Liver (tissue), 9 donors: ENCODE measurements around the gene ATP2B2. TPM values are rescaled to one million over a fixed set of nuclear protein-coding genes. Genes with fewer than 3 reads are reported as not detected.

ENCODE experiments used
- DNase-seq: peaks from one replicate; pipeline ENCODE4 v3.0.0-alpha.2; 2017; ENCODE audit warnings: low spot score
- H3K27ac ChIP-seq, 2 donors: one replicate each; pipeline ENCODE4 v1.7.0; 2013; ENCODE audit warnings: inconsistent platforms in 2 of 2, low read length in 2 of 2, control low read depth in 1 of 2, low read depth in 1 of 2, mild to moderate bottlenecking in 1 of 2
- H3K27me3 ChIP-seq, 4 donors: one replicate each; pipeline versions ENCODE4 v1.6.1 to v1.7.0; 2013; ENCODE audit warnings: low read length in 3 of 4, inconsistent platforms in 1 of 4, mild to moderate bottlenecking in 1 of 4, moderate library complexity in 1 of 4; ENCODE audit not compliant: control insufficient read depth in 4 of 4, insufficient read depth in 4 of 4
- H3K36me3 ChIP-seq, 4 donors: one replicate each; pipeline versions ENCODE4 v1.6.1 to v1.7.0; 2013; ENCODE audit warnings: low read length in 3 of 4, mild to moderate bottlenecking in 3 of 4, low read depth in 1 of 4, moderate library complexity in 1 of 4; ENCODE audit not compliant: control insufficient read depth in 4 of 4, insufficient read depth in 3 of 4
- H3K4me1 ChIP-seq, 4 donors: one replicate each; pipeline versions ENCODE4 v1.6.1 to v1.7.0; 2013; ENCODE audit warnings: low read length in 3 of 4, mild to moderate bottlenecking in 3 of 4, moderate library complexity in 1 of 4; ENCODE audit not compliant: control insufficient read depth in 4 of 4, insufficient read depth in 4 of 4
- H3K4me3 ChIP-seq, 3 donors: one replicate each; pipeline versions ENCODE4 v1.6.1 to v1.7.0; 2013; ENCODE audit warnings: low read length in 3 of 3, control low read depth in 1 of 3, low read depth in 1 of 3, mild to moderate bottlenecking in 1 of 3
- H3K9ac ChIP-seq, 2 donors: one replicate each; pipeline ENCODE4 v1.7.0; 2013; ENCODE audit warnings: low read length in 2 of 2, mild to moderate bottlenecking in 2 of 2, moderate library complexity in 2 of 2, control low read depth in 1 of 2, low read depth in 1 of 2
- H3K9me3 ChIP-seq, 4 donors: one replicate each; pipeline versions ENCODE4 v1.6.1 to v1.7.0; 2013; ENCODE audit warnings: low read length in 3 of 4; ENCODE audit not compliant: control insufficient read depth in 4 of 4
- EGR1 ChIP-seq, 2 donors: IDR thresholded peaks; 2 replicates each; pipeline ENCODE4 v1.6.1; 2016 to 2018; ENCODE audit warnings: antibody characterized with exemption in 2 of 2, low read depth in 2 of 2
- FOXA1 ChIP-seq: IDR thresholded peaks from 2 replicates; pipeline ENCODE4 v1.6.1; 2016; ENCODE audit warnings: antibody characterized with exemption
- FOXA2 ChIP-seq: IDR thresholded peaks from 2 replicates; pipeline ENCODE4 v1.6.1; 2016; ENCODE audit warnings: antibody characterized with exemption
- GABPA ChIP-seq, 2 donors: IDR thresholded peaks in 1 of 2; conservative IDR thresholded peaks in 1 of 2; 2 replicates each; pipeline ENCODE4 v1.6.1; 2016; ENCODE audit warnings: antibody characterized with exemption in 2 of 2, mild to moderate bottlenecking in 1 of 2, moderate library complexity in 1 of 2
- HNF4A ChIP-seq, 2 donors: conservative IDR thresholded peaks; 2 replicates each; pipeline ENCODE4 v1.6.1; 2016; ENCODE audit warnings: antibody characterized with exemption in 2 of 2, mild to moderate bottlenecking in 2 of 2
- HNF4G ChIP-seq: IDR thresholded peaks from 2 replicates; pipeline ENCODE4 v1.6.1; 2016; ENCODE audit warnings: antibody characterized with exemption
- JUND ChIP-seq, 2 donors: IDR thresholded peaks; 2 replicates each; pipeline ENCODE4 v1.6.1; 2016; ENCODE audit warnings: antibody characterized with exemption in 2 of 2
- MAX ChIP-seq: IDR thresholded peaks from 2 replicates; pipeline ENCODE4 v1.6.1; 2016; ENCODE audit warnings: antibody characterized with exemption
- NR2F2 ChIP-seq: IDR thresholded peaks from 2 replicates; pipeline ENCODE4 v1.6.1; 2016; ENCODE audit warnings: antibody characterized with exemption
- RAD21 ChIP-seq, 2 donors: IDR thresholded peaks; 2 replicates each; pipeline ENCODE4 v1.6.1; 2016; ENCODE audit warnings: antibody characterized with exemption in 2 of 2, mild to moderate bottlenecking in 2 of 2
- RXRA ChIP-seq, 2 donors: IDR thresholded peaks; 2 replicates each; pipeline ENCODE4 v1.6.1; 2017 to 2018; ENCODE audit warnings: antibody characterized with exemption in 2 of 2, mild to moderate bottlenecking in 1 of 2
- SP1 ChIP-seq: IDR thresholded peaks from 2 replicates; pipeline ENCODE4 v1.6.1; 2018; ENCODE audit warnings: antibody characterized with exemption, mild to moderate bottlenecking
- TAF1 ChIP-seq: conservative IDR thresholded peaks from 2 replicates; pipeline ENCODE4 v1.6.1; 2016; ENCODE audit warnings: antibody characterized with exemption, mild to moderate bottlenecking
- YY1 ChIP-seq: IDR thresholded peaks from 2 replicates; pipeline ENCODE4 v1.6.1; 2016; ENCODE audit warnings: antibody characterized with exemption, mild to moderate bottlenecking
- ZBTB33 ChIP-seq: IDR thresholded peaks from 2 replicates; pipeline ENCODE4 v1.6.1; 2016; ENCODE audit warnings: antibody characterized with exemption
- WGBS: extraction: QIAGEN DNeasy Blood & Tissue Kit; methylation state at CpG from one replicate; pipeline ENCODE4 v1.1.7; 2013; 5-methylcytosine and 5-hydroxymethylcytosine counted together
- polyA plus RNA-seq, 2 donors: library from polyadenylated mRNA; stranded (reverse) in 1 of 2; unstranded in 1 of 2; fragments of 200-250 nt in 1 of 2; fragments of >200 nt in 1 of 2; fragmentation: Nextera tagmentation in 1 of 2; extraction: Ambion mirVana in 1 of 2; gene quantifications; one replicate each; pipeline versions ENCODE4 v1.2.1 to v1.2.3, GENCODE V29; 2013 to 2015
- total RNA-seq, 2 donors: library from RNA; depleted of rRNA; stranded (reverse); fragments of >200 nt; gene quantifications; one replicate each; pipeline ENCODE4 v1.2.3, GENCODE V29; 2014
- TF ChIP-seq, protein P1 (sequence below): IDR thresholded peaks from 2 replicates; pipeline ENCODE4 v1.6.1; 2016; ENCODE audit warnings: antibody characterized with exemption
- TF ChIP-seq, protein P2 (sequence below): IDR thresholded peaks from 2 replicates; pipeline ENCODE4 v1.6.1; 2016; ENCODE audit warnings: antibody characterized with exemption, mild to moderate bottlenecking
- TF ChIP-seq, protein P3 (sequence below): fragments of 150-350 bp; IDR thresholded peaks from 2 replicates; pipeline ENCODE4 v1.5.1; 2017; ENCODE audit warnings: improper control_type of control experiment, low read depth, low read length; ENCODE audit not compliant: missing input control
- donor health status: healthy.
- donor health status: healthy.
- donor health status: healthy.
- donor health status: healthy.
- donor health status: healthy.

ATP2B2 gene
- total and polyA plus RNA-seq, 4 donors: 10.4 to 27.8 (median 20.7) TPM

DNA sequence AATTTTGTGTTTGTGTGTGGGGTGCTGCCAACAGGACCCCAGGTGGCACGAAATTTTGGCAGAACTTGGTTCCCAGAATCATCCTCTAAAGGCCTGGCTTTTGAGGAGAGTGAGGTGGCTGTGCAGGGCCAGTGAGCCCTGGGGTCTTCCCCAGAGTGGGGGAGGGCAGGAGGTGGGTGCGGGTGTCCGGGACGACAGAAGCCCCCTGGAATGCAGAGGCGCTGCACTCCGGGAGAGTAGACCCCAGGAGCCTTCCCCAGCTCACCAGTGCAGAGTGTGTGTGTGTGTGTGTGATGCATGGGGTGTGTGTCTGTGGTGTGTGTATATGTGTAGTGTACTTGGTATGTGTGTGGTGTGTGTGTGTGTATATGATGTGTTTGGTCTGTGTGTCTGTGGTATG is 140.1 kb downstream of the ATP2B2 start:
- TF ChIP-seq NR2F2 (no peak), RAD21 (IDR thresholded peaks at IDR 0.05) (no peak), HNF4G (no peak), GABPA (IDR thresholded peaks at IDR 0.05 in 1 of 2, conservative IDR thresholded peaks at IDR 0.05 in 1 of 2) (no peak), YY1 (no peak), HNF4A (conservative IDR thresholded peaks at IDR 0.05) (no peak)
- TF ChIP-seq, protein P1, sequence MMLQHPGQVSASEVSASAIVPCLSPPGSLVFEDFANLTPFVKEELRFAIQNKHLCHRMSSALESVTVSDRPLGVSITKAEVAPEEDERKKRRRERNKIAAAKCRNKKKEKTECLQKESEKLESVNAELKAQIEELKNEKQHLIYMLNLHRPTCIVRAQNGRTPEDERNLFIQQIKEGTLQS: no peak
- Histone ChIP-seq H3K27ac (no peak overlapping the region), H3K36me3 (peaks cover 3 to 65% (median 31%) of the 10 kb centered on the region in 4 donors), H3K4me3 (no peak overlapping the region), H3K27me3 (no peaks in the 10 kb centered on the region), H3K9ac (no peak overlapping the region), H3K4me1 (no peaks in the 10 kb centered on the region), H3K9me3 (no peaks in the 10 kb centered on the region)
- no peak for DNase-seq
- 87% methylated on average over 6 of the region's 6 CpGs for WGBS

DNA sequence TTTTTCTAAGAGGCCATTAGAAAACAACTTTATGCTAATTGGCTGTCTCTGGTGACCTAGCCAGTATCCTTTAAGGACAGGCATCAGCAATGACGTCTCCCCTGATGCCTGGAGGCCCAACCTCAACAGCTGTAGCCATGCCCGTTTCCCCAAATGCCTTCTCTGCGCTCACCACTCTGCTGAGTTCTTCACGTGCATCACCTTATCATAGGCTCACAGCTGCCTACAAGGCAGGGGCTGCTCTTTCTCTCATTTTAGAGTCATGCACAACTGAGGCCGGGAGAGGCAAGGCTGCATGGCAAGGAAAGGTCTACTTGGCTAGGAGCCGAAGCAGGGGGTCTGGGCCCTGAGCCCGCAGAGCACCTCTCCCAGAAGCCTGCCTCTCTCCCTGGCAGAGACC is 140.6 kb downstream of the ATP2B2 start:
- Histone ChIP-seq H3K9ac (no peak overlapping the region), H3K4me3 (no peak overlapping the region), H3K36me3 (peaks cover 3 to 65% (median 30%) of the 10 kb centered on the region in 4 donors), H3K27ac (no peak overlapping the region), H3K27me3 (no peaks in the 10 kb centered on the region), H3K4me1 (no peaks in the 10 kb centered on the region), H3K9me3 (no peaks in the 10 kb centered on the region)
- DNase-seq: no peak
- WGBS: 94% methylated on average over 7 of the region's 7 CpGs
- TF ChIP-seq, protein P1: no peak
- no peak for TF ChIP-seq YY1
- TF ChIP-seq ZBTB33: no peak
- no peak for TF ChIP-seq SP1
- no peak for TF ChIP-seq FOXA1
- TF ChIP-seq FOXA2: no peak
- no peak for TF ChIP-seq MAX
- TF ChIP-seq TAF1: no peak
- TF ChIP-seq HNF4A (conservative IDR thresholded peaks at IDR 0.05): no peak
- no peak for TF ChIP-seq RAD21 (IDR thresholded peaks at IDR 0.05)
- TF ChIP-seq EGR1 (IDR thresholded peaks at IDR 0.05; ENCODE audit: low read depth in 2 of 2): no peak
- no peak for TF ChIP-seq NR2F2
- TF ChIP-seq JUND (IDR thresholded peaks at IDR 0.05): no peak
- TF ChIP-seq RXRA (IDR thresholded peaks at IDR 0.05): no peak
- TF ChIP-seq, protein P2, sequence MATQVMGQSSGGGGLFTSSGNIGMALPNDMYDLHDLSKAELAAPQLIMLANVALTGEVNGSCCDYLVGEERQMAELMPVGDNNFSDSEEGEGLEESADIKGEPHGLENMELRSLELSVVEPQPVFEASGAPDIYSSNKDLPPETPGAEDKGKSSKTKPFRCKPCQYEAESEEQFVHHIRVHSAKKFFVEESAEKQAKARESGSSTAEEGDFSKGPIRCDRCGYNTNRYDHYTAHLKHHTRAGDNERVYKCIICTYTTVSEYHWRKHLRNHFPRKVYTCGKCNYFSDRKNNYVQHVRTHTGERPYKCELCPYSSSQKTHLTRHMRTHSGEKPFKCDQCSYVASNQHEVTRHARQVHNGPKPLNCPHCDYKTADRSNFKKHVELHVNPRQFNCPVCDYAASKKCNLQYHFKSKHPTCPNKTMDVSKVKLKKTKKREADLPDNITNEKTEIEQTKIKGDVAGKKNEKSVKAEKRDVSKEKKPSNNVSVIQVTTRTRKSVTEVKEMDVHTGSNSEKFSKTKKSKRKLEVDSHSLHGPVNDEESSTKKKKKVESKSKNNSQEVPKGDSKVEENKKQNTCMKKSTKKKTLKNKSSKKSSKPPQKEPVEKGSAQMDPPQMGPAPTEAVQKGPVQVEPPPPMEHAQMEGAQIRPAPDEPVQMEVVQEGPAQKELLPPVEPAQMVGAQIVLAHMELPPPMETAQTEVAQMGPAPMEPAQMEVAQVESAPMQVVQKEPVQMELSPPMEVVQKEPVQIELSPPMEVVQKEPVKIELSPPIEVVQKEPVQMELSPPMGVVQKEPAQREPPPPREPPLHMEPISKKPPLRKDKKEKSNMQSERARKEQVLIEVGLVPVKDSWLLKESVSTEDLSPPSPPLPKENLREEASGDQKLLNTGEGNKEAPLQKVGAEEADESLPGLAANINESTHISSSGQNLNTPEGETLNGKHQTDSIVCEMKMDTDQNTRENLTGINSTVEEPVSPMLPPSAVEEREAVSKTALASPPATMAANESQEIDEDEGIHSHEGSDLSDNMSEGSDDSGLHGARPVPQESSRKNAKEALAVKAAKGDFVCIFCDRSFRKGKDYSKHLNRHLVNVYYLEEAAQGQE: no peak
- no peak for TF ChIP-seq GABPA (IDR thresholded peaks at IDR 0.05 in 1 of 2, conservative IDR thresholded peaks at IDR 0.05 in 1 of 2)
- TF ChIP-seq HNF4G: no peak
- TF ChIP-seq, protein P3, sequence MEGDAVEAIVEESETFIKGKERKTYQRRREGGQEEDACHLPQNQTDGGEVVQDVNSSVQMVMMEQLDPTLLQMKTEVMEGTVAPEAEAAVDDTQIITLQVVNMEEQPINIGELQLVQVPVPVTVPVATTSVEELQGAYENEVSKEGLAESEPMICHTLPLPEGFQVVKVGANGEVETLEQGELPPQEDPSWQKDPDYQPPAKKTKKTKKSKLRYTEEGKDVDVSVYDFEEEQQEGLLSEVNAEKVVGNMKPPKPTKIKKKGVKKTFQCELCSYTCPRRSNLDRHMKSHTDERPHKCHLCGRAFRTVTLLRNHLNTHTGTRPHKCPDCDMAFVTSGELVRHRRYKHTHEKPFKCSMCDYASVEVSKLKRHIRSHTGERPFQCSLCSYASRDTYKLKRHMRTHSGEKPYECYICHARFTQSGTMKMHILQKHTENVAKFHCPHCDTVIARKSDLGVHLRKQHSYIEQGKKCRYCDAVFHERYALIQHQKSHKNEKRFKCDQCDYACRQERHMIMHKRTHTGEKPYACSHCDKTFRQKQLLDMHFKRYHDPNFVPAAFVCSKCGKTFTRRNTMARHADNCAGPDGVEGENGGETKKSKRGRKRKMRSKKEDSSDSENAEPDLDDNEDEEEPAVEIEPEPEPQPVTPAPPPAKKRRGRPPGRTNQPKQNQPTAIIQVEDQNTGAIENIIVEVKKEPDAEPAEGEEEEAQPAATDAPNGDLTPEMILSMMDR: no peak
